HCT116 (cell line): ENCODE results near the gene OR5B2. TPM values are rescaled to one million over a fixed set of nuclear protein-coding genes. Genes with fewer than 3 reads are reported as not detected.

ENCODE experiments used
- ATAC-seq: fragments of 200-7000 bp; cut with Tn5 transposase; 2 replicates; pipeline ENCODE4 v1.9.1; 2020; ENCODE audit warnings: mild to moderate bottlenecking, moderate library complexity
- BruUV-seq: library from RNA; stranded (reverse); fragments of 400-500 nt; replicated peaks from 2 replicates; lab custom pipeline; 2021; lab: Mats Ljungman, UMichigan
- CTCF ChIA-PET: fragments of 300-600 bp; sonication (Branson Sonifier 250); formaldehyde crosslinking; loops from one replicate; lab custom pipeline; 2021; ENCODE audit warnings: antibody characterized with exemption; lab: Charles Lee
- POLR2A ChIA-PET: fragments of 300-600, 350-600 bp; sonication (Branson Sonifier 250); formaldehyde crosslinking; loops from one replicate; lab custom pipeline; 2021; ENCODE audit warnings: antibody characterized with exemption; lab: Charles Lee
- RAD21 ChIA-PET, 2 experiments: fragments of 300-600 bp; sonication (Branson Sonifier 250); formaldehyde crosslinking; loops; one replicate each; lab custom pipeline; 2023; ENCODE audit warnings: low total read pairs in 2 of 2; ENCODE audit not compliant: uncharacterized antibody in 2 of 2, unreplicated experiment in 2 of 2, low non-redundant PET in 1 of 2; lab: Charles Lee
- DNase-seq: peaks from one replicate; pipeline ENCODE4 v3.0.0-alpha.2; 2010; ENCODE audit warnings: low read depth, low spot score
- H2AFZ ChIP-seq: fragments of 200-600 bp; shearing (Covaris generic), sonication (generic); 2 replicates; pipeline ENCODE4 v1.6.1; 2017; ENCODE audit warnings: low read depth, mixed run types, mixed read lengths, antibody characterized with exemption, low read length; ENCODE audit not compliant: poor library complexity, severe bottlenecking
- H3K27ac ChIP-seq: 2 replicates; pipeline ENCODE4 v1.5.1; 2012; ENCODE audit warnings: low read depth, low read length
- H3K27me3 ChIP-seq: fragments of 200-600 bp; sonication (generic); 2 replicates; pipeline ENCODE4 v1.6.1; 2016; ENCODE audit warnings: mixed run types, low read length, mixed read lengths; ENCODE audit not compliant: insufficient read depth
- H3K36me3 ChIP-seq, 2 experiments: fragments of 200-500 bp in 1 of 2; fragments of 200-600 bp in 1 of 2; sonication (Bioruptor generic) in 1 of 2; sonication (generic) in 1 of 2; 2 replicates each; pipeline versions ENCODE4 v1.5.1 to v1.6.1; 2014 to 2016; ENCODE audit warnings: low read length in 2 of 2, inconsistent platforms in 1 of 2, mixed read lengths in 1 of 2, mixed run types in 1 of 2; ENCODE audit not compliant: insufficient read depth in 2 of 2, control insufficient read depth in 1 of 2
- H3K4me1 ChIP-seq, 2 experiments: fragments of 200-600 bp in 1 of 2; sonication (generic) in 1 of 2; 2 replicates each; pipeline versions ENCODE4 v1.5.1 to v1.6.1; 2012 to 2017; ENCODE audit warnings: low read length in 2 of 2, inconsistent platforms in 1 of 2, mild to moderate bottlenecking in 1 of 2, mixed read lengths in 1 of 2, mixed run types in 1 of 2, moderate library complexity in 1 of 2; ENCODE audit not compliant: insufficient read depth in 2 of 2, control insufficient read depth in 1 of 2
- H3K4me2 ChIP-seq: fragments of 200-600 bp; sonication (generic); 2 replicates; pipeline ENCODE4 v1.6.1; 2017; ENCODE audit warnings: mixed run types, low read length, mixed read lengths
- H3K4me3 ChIP-seq, 2 experiments: fragments of 200-600 bp in 1 of 2; sonication (generic) in 1 of 2; replicated peaks in 1 of 2; 2 replicates each; pipeline ENCODE4 v1.5.1; 2011 to 2016; ENCODE audit warnings: low read length in 2 of 2, control low read depth in 1 of 2, low read depth in 1 of 2, mild to moderate bottlenecking in 1 of 2, mixed read lengths in 1 of 2, mixed run types in 1 of 2
- H3K79me2 ChIP-seq: fragments of 200-600 bp; sonication (generic); 2 replicates; pipeline ENCODE4 v1.6.1; 2017; ENCODE audit warnings: mild to moderate bottlenecking, mixed run types, low read length, moderate library complexity, mixed read lengths; ENCODE audit not compliant: insufficient read depth
- H3K9ac ChIP-seq: fragments of 200-600 bp; sonication (generic); 2 replicates; pipeline ENCODE4 v1.6.1; 2016; ENCODE audit warnings: low read length, mixed read lengths
- H3K9me2 ChIP-seq: fragments of 200-600 bp; sonication (generic), shearing (Covaris generic); 2 replicates; pipeline ENCODE4 v1.6.1; 2017; ENCODE audit warnings: mixed run types, mild to moderate bottlenecking, moderate library complexity; ENCODE audit not compliant: insufficient read depth
- H3K9me3 ChIP-seq, 2 experiments: fragments of 200-500 bp in 1 of 2; fragments of 200-600 bp in 1 of 2; sonication (Bioruptor generic) in 1 of 2; sonication (generic) in 1 of 2; 2 replicates each; pipeline ENCODE4 v1.6.1; 2014 to 2017; ENCODE audit warnings: low read length in 2 of 2, mixed read lengths in 2 of 2, inconsistent platforms in 1 of 2, low read depth in 1 of 2, mild to moderate bottlenecking in 1 of 2, mixed run types in 1 of 2, moderate library complexity in 1 of 2; ENCODE audit not compliant: control insufficient read depth in 1 of 2, insufficient read depth in 1 of 2
- H4K20me1 ChIP-seq: fragments of 200-600 bp; sonication (generic), shearing (Covaris generic); 2 replicates; pipeline ENCODE4 v1.6.1; 2017; ENCODE audit warnings: mixed run types, mild to moderate bottlenecking, moderate library complexity; ENCODE audit not compliant: insufficient read depth
- CBX3 ChIP-seq: IDR thresholded peaks from 2 replicates; pipeline ENCODE4 v1.6.1; 2012; ENCODE audit warnings: low read depth
- CEBPB ChIP-seq: IDR thresholded peaks from 2 replicates; pipeline ENCODE4 v1.6.1; 2012; ENCODE audit warnings: low read depth
- EGR1 ChIP-seq: IDR thresholded peaks from 2 replicates; pipeline ENCODE4 v1.6.1; 2012; ENCODE audit warnings: low read depth
- ELF1 ChIP-seq: IDR thresholded peaks from 2 replicates; pipeline ENCODE4 v1.6.1; 2012; ENCODE audit warnings: low read depth, borderline replicate concordance
- EZH2phosphoT487 ChIP-seq: fragments of 200-600 bp; IDR thresholded peaks from 2 replicates; pipeline ENCODE4 v1.6.1; 2018; ENCODE audit warnings: antibody characterized with exemption, borderline replicate concordance
- FOSL1 ChIP-seq: IDR thresholded peaks from 2 replicates; pipeline ENCODE4 v1.6.1; 2012; ENCODE audit warnings: low read depth
- JUND ChIP-seq: IDR thresholded peaks from 2 replicates; pipeline ENCODE4 v1.6.1; 2012
- POLR2A ChIP-seq: IDR thresholded peaks from 2 replicates; pipeline ENCODE4 v1.7.0; 2011; ENCODE audit warnings: borderline replicate concordance; ENCODE audit not compliant: insufficient read depth, insufficient read length; ENCODE audit errors: extremely low read depth
- POLR2AphosphoS5 ChIP-seq: IDR thresholded peaks from 2 replicates; pipeline ENCODE4 v1.6.1; 2011; ENCODE audit warnings: mild to moderate bottlenecking, low read depth, low read length, moderate library complexity
- RAD21 ChIP-seq: IDR thresholded peaks from 2 replicates; pipeline ENCODE4 v1.6.1; 2012; ENCODE audit warnings: low read depth, mild to moderate bottlenecking
- SIN3A ChIP-seq: IDR thresholded peaks from 2 replicates; pipeline ENCODE4 v1.6.1; 2012; ENCODE audit warnings: low read depth
- SP1 ChIP-seq: IDR thresholded peaks from 2 replicates; pipeline ENCODE4 v1.6.1; 2012; ENCODE audit warnings: low read depth
- YY1 ChIP-seq: IDR thresholded peaks from 2 replicates; pipeline ENCODE4 v1.6.1; 2011; ENCODE audit warnings: low read length, low read depth, moderate library complexity, mild to moderate bottlenecking; ENCODE audit not compliant: insufficient replicate concordance; ENCODE audit errors: extremely low read depth
- ZFX ChIP-seq: fragments of 450-650 bp; IDR thresholded peaks from 2 replicates; pipeline ENCODE4 v1.6.1; 2017
- ZNF274 ChIP-seq: fragments of 200-500 bp; sonication (Bioruptor generic); IDR thresholded peaks from 2 replicates; pipeline ENCODE4 v1.6.1; 2014; ENCODE audit warnings: mild to moderate bottlenecking, low read depth, low read length, inconsistent platforms
- intact Hi-C: fragments of 100-400 bp; cut with micrococcal nuclease; formaldehyde crosslinking; loops from 2 replicates; pipeline ENCODE4 v1.10.0; 2022
- total RNA-seq: library from RNA; stranded (reverse); gene quantifications from one replicate; pipeline ENCODE4 v1.2.1, GENCODE V29; 2021; ENCODE audit not compliant: unreplicated experiment
- TF ChIP-seq, protein P1 (sequence below): IDR thresholded peaks from 2 replicates; pipeline ENCODE4 v1.6.1; 2012; ENCODE audit warnings: low read depth

OR5B2 gene
- total RNA-seq, 1 experiment from 2014 or later: not detected

DNA sequence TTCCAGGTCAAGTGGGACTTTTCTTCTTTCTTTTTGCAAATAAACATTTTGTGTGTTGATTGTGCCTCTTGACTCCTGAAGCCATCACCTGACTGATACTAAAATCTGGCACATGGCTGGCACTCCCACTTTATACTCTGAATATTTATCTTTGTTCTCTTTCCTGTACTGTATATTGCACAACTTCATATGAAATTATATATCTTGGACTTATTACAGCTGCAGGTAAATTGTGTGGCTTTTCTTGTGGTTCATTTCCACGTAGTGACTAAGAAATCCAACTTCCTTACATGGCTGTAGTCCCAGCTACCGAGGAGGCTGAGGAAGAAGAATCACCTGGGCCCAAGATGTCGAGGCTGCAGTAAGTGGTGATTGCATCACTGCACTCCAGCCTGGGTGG is 37.8 kb upstream of the OR5B2 start:
- no peak overlapping the region for H3K4me2 ChIP-seq
- intact Hi-C loops: no loop called here
- H3K36me3 ChIP-seq: no peaks in the 10 kb centered on the region
- no peaks in the 10 kb centered on the region for H3K79me2 ChIP-seq
- no TSS peak for BruUV-seq
- no peaks in the 10 kb centered on the region for H3K27me3 ChIP-seq
- no peak overlapping the region for H2AFZ ChIP-seq
- no peaks in the 10 kb centered on the region for H3K9me2 ChIP-seq
- TF ChIP-seq JUND: no peak
- TF ChIP-seq CEBPB: no peak
- TF ChIP-seq FOSL1: no peak
- no peak for TF ChIP-seq YY1
- TF ChIP-seq, protein P1, sequence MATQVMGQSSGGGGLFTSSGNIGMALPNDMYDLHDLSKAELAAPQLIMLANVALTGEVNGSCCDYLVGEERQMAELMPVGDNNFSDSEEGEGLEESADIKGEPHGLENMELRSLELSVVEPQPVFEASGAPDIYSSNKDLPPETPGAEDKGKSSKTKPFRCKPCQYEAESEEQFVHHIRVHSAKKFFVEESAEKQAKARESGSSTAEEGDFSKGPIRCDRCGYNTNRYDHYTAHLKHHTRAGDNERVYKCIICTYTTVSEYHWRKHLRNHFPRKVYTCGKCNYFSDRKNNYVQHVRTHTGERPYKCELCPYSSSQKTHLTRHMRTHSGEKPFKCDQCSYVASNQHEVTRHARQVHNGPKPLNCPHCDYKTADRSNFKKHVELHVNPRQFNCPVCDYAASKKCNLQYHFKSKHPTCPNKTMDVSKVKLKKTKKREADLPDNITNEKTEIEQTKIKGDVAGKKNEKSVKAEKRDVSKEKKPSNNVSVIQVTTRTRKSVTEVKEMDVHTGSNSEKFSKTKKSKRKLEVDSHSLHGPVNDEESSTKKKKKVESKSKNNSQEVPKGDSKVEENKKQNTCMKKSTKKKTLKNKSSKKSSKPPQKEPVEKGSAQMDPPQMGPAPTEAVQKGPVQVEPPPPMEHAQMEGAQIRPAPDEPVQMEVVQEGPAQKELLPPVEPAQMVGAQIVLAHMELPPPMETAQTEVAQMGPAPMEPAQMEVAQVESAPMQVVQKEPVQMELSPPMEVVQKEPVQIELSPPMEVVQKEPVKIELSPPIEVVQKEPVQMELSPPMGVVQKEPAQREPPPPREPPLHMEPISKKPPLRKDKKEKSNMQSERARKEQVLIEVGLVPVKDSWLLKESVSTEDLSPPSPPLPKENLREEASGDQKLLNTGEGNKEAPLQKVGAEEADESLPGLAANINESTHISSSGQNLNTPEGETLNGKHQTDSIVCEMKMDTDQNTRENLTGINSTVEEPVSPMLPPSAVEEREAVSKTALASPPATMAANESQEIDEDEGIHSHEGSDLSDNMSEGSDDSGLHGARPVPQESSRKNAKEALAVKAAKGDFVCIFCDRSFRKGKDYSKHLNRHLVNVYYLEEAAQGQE: no peak
- TF ChIP-seq, all 23 proteins: peak for 0
- DNase-seq (no peak), ATAC-seq (no peak)
- no peak overlapping the region for H3K4me3 ChIP-seq
- CTCF ChIA-PET: no interaction called here
- H3K9me3 ChIP-seq: no peaks in the 10 kb centered on the region; a peak in 1 of 4 replicates
- H3K9ac ChIP-seq: no peak overlapping the region
- RAD21 ChIA-PET: no interaction called here
- H3K4me1 ChIP-seq: no peaks in the 10 kb centered on the region
- H4K20me1 ChIP-seq: no peaks in the 10 kb centered on the region
- no peak overlapping the region for H3K27ac ChIP-seq
- POLR2A ChIA-PET: no interaction called here

DNA sequence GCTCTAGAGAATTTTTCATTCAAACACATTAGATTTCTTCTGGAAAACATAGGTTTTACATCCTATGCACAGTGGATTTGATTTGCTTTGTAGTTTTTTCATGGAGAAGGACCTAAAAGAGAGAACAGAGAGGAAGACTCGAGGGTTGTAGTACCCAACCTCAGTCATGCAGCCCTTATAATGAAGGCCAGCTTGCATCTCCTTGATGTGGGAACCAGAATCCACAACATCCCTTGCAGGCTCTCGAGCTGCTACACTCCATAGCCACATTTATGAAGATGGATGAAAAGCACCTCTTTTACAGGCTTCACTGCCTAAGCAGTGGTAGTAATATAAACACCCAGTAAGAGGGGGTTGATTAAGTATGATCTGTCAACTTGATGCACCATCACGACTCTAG is 23.7 kb upstream of the OR5B2 start:
- Histone ChIP-seq H3K36me3 (no peaks in the 10 kb centered on the region), H3K4me3 (no peak overlapping the region), H3K9me3 (no peaks in the 10 kb centered on the region), H2AFZ (no peak overlapping the region), H3K9me2 (no peaks in the 10 kb centered on the region), H3K27me3 (no peaks in the 10 kb centered on the region), H3K4me2 (no peak overlapping the region), H3K27ac (no peak overlapping the region), H4K20me1 (no peaks in the 10 kb centered on the region), H3K79me2 (no peaks in the 10 kb centered on the region), H3K4me1 (no peaks in the 10 kb centered on the region), H3K9ac (no peak overlapping the region)
- intact Hi-C loops: no loop called here
- RAD21 ChIA-PET: no interaction called here
- no peak for ATAC-seq
- no peak for DNase-seq
- no TSS peak for BruUV-seq
- CTCF ChIA-PET: no interaction called here
- POLR2A ChIA-PET: no interaction called here
- TF ChIP-seq JUND (no peak), ZNF274 (no peak), SP1 (no peak), POLR2AphosphoS5 (no peak), FOSL1 (no peak), EZH2phosphoT487 (no peak), RAD21 (no peak), ELF1 (no peak), SIN3A (no peak), POLR2A (no peak), ZFX (no peak), CBX3 (no peak), EGR1 (no peak)
- TF ChIP-seq, protein P1: no peak
